Measurements from ENCODE around the gene VWA8. TPM values are rescaled to one million over a fixed set of nuclear protein-coding genes. Genes with fewer than 3 reads are reported as not detected.

The VWA8 gene
- total and polyA plus RNA-seq, 2 donors, result 8.1 to 20.9 TPM

DNA sequence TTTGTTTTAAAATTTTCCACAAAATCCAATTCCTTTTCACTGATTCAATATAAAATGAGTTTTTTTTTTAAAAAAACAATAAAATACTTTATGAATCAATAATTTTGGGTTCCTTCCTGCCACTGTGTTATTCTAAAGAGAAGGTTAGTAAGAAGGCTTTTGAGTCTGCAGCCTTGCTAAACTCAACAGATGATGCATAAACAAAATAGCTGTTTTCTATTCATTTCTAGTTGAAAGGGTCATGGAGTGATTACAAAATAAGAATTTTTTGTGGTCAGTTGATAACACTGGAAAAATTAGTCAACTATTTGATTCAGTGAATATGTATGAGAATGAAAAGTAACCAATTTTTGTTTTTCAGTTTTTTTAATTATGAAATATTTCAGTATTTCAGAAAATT is 169.9 kb downstream of the VWA8 start:
- DNase-seq (ENCODE audit: low read depth in 6 of 9, low spot score in 9 of 9), result no peak
- H3K27me3 ChIP-seq (ENCODE audit: control insufficient read depth in 2 of 2, insufficient read depth in 1 of 2, low read length in 1 of 2), result no peaks in the 10 kb centered on the region

GRCh38 chr13:41788552-41788951 is 172.4 kb downstream of the VWA8 start:
- H3K27ac ChIP-seq (ENCODE audit: low read depth in 1 of 2, low read length in 1 of 2), result no peak overlapping the region
- DNase-seq (ENCODE audit: low read depth in 6 of 9, low spot score in 9 of 9), result no peak
- WGBS, result 35% methylated on average over 4 of the region's 4 CpGs
- no peaks in the 10 kb centered on the region for H3K36me3 ChIP-seq (ENCODE audit: control insufficient read depth in 2 of 2, insufficient read depth in 2 of 2, low read length in 1 of 2)
- no peaks in the 10 kb centered on the region for H3K9me3 ChIP-seq (ENCODE audit: control insufficient read depth in 2 of 2, insufficient read depth in 1 of 2, low read length in 1 of 2)
- no peaks in the 10 kb centered on the region for H3K27me3 ChIP-seq (ENCODE audit: control insufficient read depth in 2 of 2, insufficient read depth in 1 of 2, low read length in 1 of 2)
- H3K4me3 ChIP-seq (ENCODE audit: low read length in 2 of 2), result no peak overlapping the region
- no peaks in the 10 kb centered on the region for H3K4me1 ChIP-seq (ENCODE audit: control insufficient read depth in 2 of 2, insufficient read depth in 2 of 2, low read length in 2 of 2)

More for the DNA sequence above, 169.9 kb downstream of the VWA8 start:
- no peaks in the 10 kb centered on the region for H3K9me3 ChIP-seq (ENCODE audit: control insufficient read depth in 2 of 2, insufficient read depth in 1 of 2, low read length in 1 of 2)
- no peak overlapping the region for H3K4me3 ChIP-seq (ENCODE audit: low read length in 2 of 2)
- no peaks in the 10 kb centered on the region for H3K36me3 ChIP-seq (ENCODE audit: control insufficient read depth in 2 of 2, insufficient read depth in 2 of 2, low read length in 1 of 2)
- H3K27ac ChIP-seq (ENCODE audit: low read depth in 1 of 2, low read length in 1 of 2), result no peak overlapping the region
- no peaks in the 10 kb centered on the region for H3K4me1 ChIP-seq (ENCODE audit: control insufficient read depth in 2 of 2, insufficient read depth in 2 of 2, low read length in 2 of 2)

- Histone ChIP-seq H3K27me3 (ENCODE audit: control insufficient read depth in 2 of 2, insufficient read depth in 1 of 2, low read length in 1 of 2) (no peaks in the 10 kb centered on the region), H3K9me3 (ENCODE audit: control insufficient read depth in 2 of 2, insufficient read depth in 1 of 2, low read length in 1 of 2) (no peaks in the 10 kb centered on the region), H3K4me3 (ENCODE audit: low read length in 2 of 2) (no peak overlapping the region), H3K4me1 (ENCODE audit: control insufficient read depth in 2 of 2, insufficient read depth in 2 of 2, low read length in 2 of 2) (no peaks in the 10 kb centered on the region), H3K36me3 (ENCODE audit: control insufficient read depth in 2 of 2, insufficient read depth in 2 of 2, low read length in 1 of 2) (no peaks in the 10 kb centered on the region), H3K27ac (ENCODE audit: low read depth in 1 of 2, low read length in 1 of 2) (no peak overlapping the region)
- no peak for DNase-seq (ENCODE audit: low read depth in 6 of 9, low spot score in 9 of 9)
- WGBS, result 98% methylated on average over 6 of the region's 6 CpGs
Observed at GRCh38 chr13:41785402-41786172, 175.3 kb downstream of the VWA8 start.

DNA sequence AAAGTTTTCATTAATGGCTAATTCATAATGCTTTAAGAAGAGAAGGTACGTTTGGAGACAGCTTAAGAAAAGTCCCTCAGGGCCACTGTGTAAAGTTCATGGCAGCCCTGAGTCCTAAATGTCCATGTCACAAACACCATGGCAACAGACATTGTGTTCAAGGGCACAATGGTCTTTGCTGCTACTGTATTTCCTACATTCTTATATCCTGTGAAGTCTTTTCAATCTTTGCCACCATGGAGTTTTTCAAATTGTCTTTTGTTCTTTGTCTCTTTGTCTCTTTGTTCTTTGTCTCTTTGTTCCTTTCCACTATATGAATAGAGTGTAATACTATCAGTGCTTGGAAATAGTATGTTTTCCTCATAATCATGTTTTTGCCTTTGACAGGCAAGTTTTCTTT is 178.8 kb downstream of the VWA8 start:
- WGBS, result 94% methylated on average over 1 of the region's 1 CpG
- Histone ChIP-seq H3K4me3 (ENCODE audit: low read length in 2 of 2) (no peak overlapping the region), H3K27ac (ENCODE audit: low read depth in 1 of 2, low read length in 1 of 2) (no peak overlapping the region), H3K9me3 (ENCODE audit: control insufficient read depth in 2 of 2, insufficient read depth in 1 of 2, low read length in 1 of 2) (no peaks in the 10 kb centered on the region), H3K27me3 (ENCODE audit: control insufficient read depth in 2 of 2, insufficient read depth in 1 of 2, low read length in 1 of 2) (no peaks in the 10 kb centered on the region), H3K4me1 (ENCODE audit: control insufficient read depth in 2 of 2, insufficient read depth in 2 of 2, low read length in 2 of 2) (no peaks in the 10 kb centered on the region), H3K36me3 (ENCODE audit: control insufficient read depth in 2 of 2, insufficient read depth in 2 of 2, low read length in 1 of 2) (peaks cover 0 to 3% of the 10 kb centered on the region in 2 donors)
- no peak for DNase-seq (ENCODE audit: low read depth in 6 of 9, low spot score in 9 of 9)

GRCh38 chr13:41780715-41781706 is 179.9 kb downstream of the VWA8 start:
- no peak overlapping the region for H3K4me3 ChIP-seq (ENCODE audit: low read length in 2 of 2)
- H3K4me1 ChIP-seq (ENCODE audit: control insufficient read depth in 2 of 2, insufficient read depth in 2 of 2, low read length in 2 of 2), result no peaks in the 10 kb centered on the region
- no peak overlapping the region for H3K27ac ChIP-seq (ENCODE audit: low read depth in 1 of 2, low read length in 1 of 2)
- peaks cover 0 to 5% of the 10 kb centered on the region in 2 donors for H3K36me3 ChIP-seq (ENCODE audit: control insufficient read depth in 2 of 2, insufficient read depth in 2 of 2, low read length in 1 of 2)
- no peaks in the 10 kb centered on the region for H3K9me3 ChIP-seq (ENCODE audit: control insufficient read depth in 2 of 2, insufficient read depth in 1 of 2, low read length in 1 of 2)
- H3K27me3 ChIP-seq (ENCODE audit: control insufficient read depth in 2 of 2, insufficient read depth in 1 of 2, low read length in 1 of 2), result no peaks in the 10 kb centered on the region
- 97% methylated on average over 5 of the region's 5 CpGs for WGBS
- DNase-seq (ENCODE audit: low read depth in 6 of 9, low spot score in 9 of 9), result no peak

DNA sequence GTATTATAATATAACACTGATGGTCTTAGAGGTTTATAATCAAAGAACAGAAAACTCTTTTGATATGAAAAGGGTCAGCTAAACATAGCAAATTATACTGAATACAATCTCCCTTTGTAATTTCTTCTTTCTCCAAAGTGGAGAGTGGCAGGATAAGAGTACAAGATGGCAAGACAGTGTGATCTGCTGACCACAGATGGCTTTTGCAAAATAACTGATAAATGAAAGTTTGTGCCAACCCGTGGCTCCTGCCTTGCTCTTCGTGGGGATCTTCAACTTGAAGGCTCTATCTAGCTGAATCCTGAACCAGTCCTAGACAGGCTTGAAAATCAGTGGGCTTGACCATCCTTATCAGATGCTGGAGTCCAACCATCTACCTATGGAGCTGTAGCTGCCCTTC is 185.7 kb downstream of the VWA8 start:
- Histone ChIP-seq H3K27me3 (ENCODE audit: control insufficient read depth in 2 of 2, insufficient read depth in 1 of 2, low read length in 1 of 2) (no peaks in the 10 kb centered on the region), H3K4me3 (ENCODE audit: low read length in 2 of 2) (no peak overlapping the region), H3K27ac (ENCODE audit: low read depth in 1 of 2, low read length in 1 of 2) (no peak overlapping the region), H3K4me1 (ENCODE audit: control insufficient read depth in 2 of 2, insufficient read depth in 2 of 2, low read length in 2 of 2) (peaks cover 0 to 7% of the 10 kb centered on the region in 2 donors), H3K36me3 (ENCODE audit: control insufficient read depth in 2 of 2, insufficient read depth in 2 of 2, low read length in 1 of 2) (peaks cover 0 to 8% of the 10 kb centered on the region in 2 donors), H3K9me3 (ENCODE audit: control insufficient read depth in 2 of 2, insufficient read depth in 1 of 2, low read length in 1 of 2) (no peaks in the 10 kb centered on the region)
- WGBS, result 98% methylated on average over 2 of the region's 2 CpGs
- no peak for DNase-seq (ENCODE audit: low read depth in 6 of 9, low spot score in 9 of 9)

DNA sequence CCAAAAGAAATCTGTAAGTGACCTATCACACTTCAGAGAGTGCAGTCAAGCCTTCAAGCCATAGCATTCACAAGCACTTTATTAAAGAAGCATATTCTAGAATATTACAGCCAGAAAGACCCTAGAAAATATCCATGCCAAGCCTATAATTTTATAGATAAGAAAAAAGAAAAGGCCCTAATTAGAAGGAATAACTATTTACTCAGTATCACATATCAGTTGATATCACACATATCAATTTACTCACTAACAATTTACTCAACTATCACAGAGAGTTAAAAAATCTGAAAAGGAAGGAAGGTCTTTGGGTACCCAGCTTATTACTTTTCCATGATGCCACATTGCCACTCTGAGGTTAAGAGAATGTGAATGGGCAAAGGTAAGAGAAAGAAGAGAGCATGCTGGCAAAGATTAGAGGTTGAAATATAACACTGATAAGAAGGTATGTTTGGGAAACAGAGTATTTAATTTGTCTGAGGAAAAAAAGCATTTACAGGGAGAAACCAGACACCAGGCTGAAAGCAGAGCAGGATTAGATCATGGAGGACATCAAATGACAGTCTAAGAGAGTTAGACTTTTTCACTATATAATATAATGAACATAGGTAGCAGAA is 186.2 kb downstream of the VWA8 start:
- peaks cover 0 to 8% of the 10 kb centered on the region in 2 donors for H3K36me3 ChIP-seq (ENCODE audit: control insufficient read depth in 2 of 2, insufficient read depth in 2 of 2, low read length in 1 of 2)
- H3K27me3 ChIP-seq (ENCODE audit: control insufficient read depth in 2 of 2, insufficient read depth in 1 of 2, low read length in 1 of 2), result no peaks in the 10 kb centered on the region
- H3K4me3 ChIP-seq (ENCODE audit: low read length in 2 of 2), result no peak overlapping the region
- peaks cover 0 to 7% of the 10 kb centered on the region in 2 donors for H3K4me1 ChIP-seq (ENCODE audit: control insufficient read depth in 2 of 2, insufficient read depth in 2 of 2, low read length in 2 of 2)
- H3K9me3 ChIP-seq (ENCODE audit: control insufficient read depth in 2 of 2, insufficient read depth in 1 of 2, low read length in 1 of 2), result no peaks in the 10 kb centered on the region
- no peak overlapping the region for H3K27ac ChIP-seq (ENCODE audit: low read depth in 1 of 2, low read length in 1 of 2)
- DNase-seq (ENCODE audit: low read depth in 6 of 9, low spot score in 9 of 9), result no peak

DNA sequence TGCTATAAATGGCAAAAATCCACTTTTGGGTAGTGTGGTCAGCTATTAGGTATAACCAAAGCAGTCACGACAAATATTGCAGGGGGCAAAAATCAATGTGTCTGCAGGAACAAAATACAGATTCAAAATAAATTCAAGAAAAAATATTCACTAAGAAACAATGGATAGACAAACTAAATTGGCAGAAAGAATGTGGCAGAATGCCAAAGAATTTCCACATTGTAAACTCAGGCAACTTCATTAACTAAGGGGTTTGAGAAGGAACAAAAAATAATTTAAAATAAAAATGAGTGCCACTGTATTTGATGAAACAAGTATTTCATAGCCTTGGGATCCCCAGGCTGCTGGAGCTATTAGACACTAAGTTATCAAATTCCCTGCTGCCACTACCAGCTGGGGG is 193.1 kb downstream of the VWA8 start:
- H3K4me3 ChIP-seq (ENCODE audit: low read length in 2 of 2), result no peak overlapping the region
- H3K27ac ChIP-seq (ENCODE audit: low read depth in 1 of 2, low read length in 1 of 2), result no peak overlapping the region
- H3K4me1 ChIP-seq (ENCODE audit: control insufficient read depth in 2 of 2, insufficient read depth in 2 of 2, low read length in 2 of 2), result peaks cover 5 to 25% of the 10 kb centered on the region in 2 donors
- H3K27me3 ChIP-seq (ENCODE audit: control insufficient read depth in 2 of 2, insufficient read depth in 1 of 2, low read length in 1 of 2), result no peaks in the 10 kb centered on the region
- H3K36me3 ChIP-seq (ENCODE audit: control insufficient read depth in 2 of 2, insufficient read depth in 2 of 2, low read length in 1 of 2), result no peaks in the 10 kb centered on the region
- H3K9me3 ChIP-seq (ENCODE audit: control insufficient read depth in 2 of 2, insufficient read depth in 1 of 2, low read length in 1 of 2), result no peaks in the 10 kb centered on the region
- WGBS, result 99% methylated on average over 1 of the region's 1 CpG
- no peak for DNase-seq (ENCODE audit: low read depth in 6 of 9, low spot score in 9 of 9)

GRCh38 chr13:41766439-41766838 is 194.5 kb downstream of the VWA8 start:
- Histone ChIP-seq H3K4me1 (ENCODE audit: control insufficient read depth in 2 of 2, insufficient read depth in 2 of 2, low read length in 2 of 2) (peaks cover 5 to 27% of the 10 kb centered on the region in 2 donors), H3K36me3 (ENCODE audit: control insufficient read depth in 2 of 2, insufficient read depth in 2 of 2, low read length in 1 of 2) (no peaks in the 10 kb centered on the region), H3K27me3 (ENCODE audit: control insufficient read depth in 2 of 2, insufficient read depth in 1 of 2, low read length in 1 of 2) (no peaks in the 10 kb centered on the region), H3K9me3 (ENCODE audit: control insufficient read depth in 2 of 2, insufficient read depth in 1 of 2, low read length in 1 of 2) (no peaks in the 10 kb centered on the region), H3K4me3 (ENCODE audit: low read length in 2 of 2) (no peak overlapping the region), H3K27ac (ENCODE audit: low read depth in 1 of 2, low read length in 1 of 2) (no peak overlapping the region)
- WGBS, result 91% methylated on average over 1 of the region's 1 CpG
- no peak for DNase-seq (ENCODE audit: low read depth in 6 of 9, low spot score in 9 of 9)

Data from thymus (tissue), 11 donors.